Measurements from ENCODE around the gene KDELR1.
A peak's percentile ranks its signal among the peaks of the same experiment; 100 is the strongest.

Gene KDELR1

DNA sequence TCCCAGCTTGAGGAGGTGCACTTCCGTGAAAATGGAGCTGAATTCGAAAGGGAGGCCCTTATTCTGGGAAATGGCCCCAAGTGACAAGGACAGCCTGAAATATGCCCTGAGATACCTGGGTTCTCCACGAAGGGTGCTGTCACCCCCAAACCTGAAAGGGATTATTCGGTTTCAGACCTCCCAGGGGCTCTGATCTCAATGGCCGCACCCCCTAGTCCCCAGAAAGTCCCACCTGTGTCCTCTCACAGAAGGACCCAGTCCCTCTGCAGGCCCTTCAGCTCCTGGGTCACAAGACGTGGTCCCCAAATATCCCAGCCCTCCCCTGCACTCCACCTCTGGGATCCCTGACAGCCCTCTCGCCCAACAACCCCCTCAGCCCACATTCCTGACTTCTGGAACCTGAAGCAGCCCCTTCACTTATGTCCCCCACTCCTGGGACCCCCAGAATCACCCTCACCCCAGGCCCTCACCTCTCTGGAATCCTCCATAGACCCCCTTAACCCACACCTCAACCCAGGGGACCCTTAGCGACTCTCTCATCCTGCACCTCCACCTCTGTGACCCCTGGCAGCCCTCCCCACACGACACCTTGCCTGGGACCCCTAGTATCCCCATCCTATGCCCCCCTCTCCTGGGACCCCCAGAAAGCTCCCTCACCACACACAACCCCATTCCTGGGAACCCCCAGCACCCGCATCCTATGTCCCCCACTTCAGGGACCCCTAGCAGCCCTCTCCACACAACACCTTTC lies 26.6 kb downstream of the KDELR1 start:
- DNase-seq (ENCODE audit: low read depth): no peak
- Histone ChIP-seq H3K36me3 (ENCODE audit: control insufficient read depth, insufficient read depth, low read length, severe bottlenecking) (peaks cover 2% of the 10 kb centered on the region), H3K4me3 (ENCODE audit: low read length) (peak overlapping the region; percentile 97), H3K9me3 (ENCODE audit: control insufficient read depth, low read length) (no peaks in the 10 kb centered on the region), H3K9ac (ENCODE audit: low read length) (peak overlapping the region; percentile 51), H3K27me3 (replicated peaks; ENCODE audit: control insufficient read depth, insufficient read depth, low read length) (no peaks in the 10 kb centered on the region), H3K4me1 (ENCODE audit: control insufficient read depth, insufficient read depth, low read length) (peaks cover 4% of the 10 kb centered on the region)

DNA sequence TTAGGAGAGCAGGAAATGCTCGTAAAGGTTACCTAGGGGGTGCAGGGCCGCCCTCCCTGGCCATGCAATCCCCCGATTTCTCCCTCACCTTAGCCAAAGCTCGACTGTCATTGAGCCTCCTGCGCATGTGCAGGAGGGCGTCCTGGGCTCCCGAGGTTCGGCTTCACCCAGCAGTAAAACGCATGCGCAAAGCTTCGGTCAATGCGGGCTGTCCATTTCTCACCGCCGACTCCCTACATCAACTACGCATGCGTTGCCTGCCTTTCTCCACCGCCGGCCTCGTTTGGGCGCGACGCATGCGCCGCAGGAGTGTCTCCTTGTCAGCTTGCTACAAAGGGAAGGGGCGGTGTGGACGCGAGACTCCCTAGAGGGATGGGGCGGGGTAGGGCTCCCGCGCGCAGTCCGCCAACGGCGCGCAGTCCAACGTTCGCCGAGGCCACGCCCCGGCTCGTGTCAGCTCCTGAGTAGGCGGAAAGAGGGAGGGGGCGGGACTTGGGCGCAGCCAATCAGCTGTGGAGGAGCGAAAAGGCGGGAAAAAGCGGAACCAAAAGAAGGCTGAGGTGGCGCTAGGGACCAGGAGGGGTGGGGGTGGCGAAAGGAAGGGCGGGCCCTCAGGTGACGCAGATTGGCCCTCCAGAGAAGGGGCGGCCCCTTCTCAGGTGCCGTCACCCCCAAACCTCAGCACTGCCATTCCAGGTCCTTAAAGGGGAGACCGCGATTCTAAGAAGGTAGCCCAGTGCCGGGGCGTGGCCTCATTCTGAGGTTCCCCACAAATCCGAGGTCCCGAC lies 27.3 kb downstream of the KDELR1 start, which contains the start of the genes SYNGR4 and TMEM143:
TSS of gene SYNGR4 (plus strand) at position 558 of the 788 bp plus-strand sequence. CDS start 1,476 bp downstream, outside the sequence.
TSS of gene TMEM143 (minus strand) at position 131 of the 788 bp plus-strand sequence. CDS start at position 111, 20 bp downstream.
- DNase-seq (ENCODE audit: low read depth): peak; percentile 100
- Histone ChIP-seq H3K9ac (ENCODE audit: low read length) (peak within 1 kb of the TSS; percentile 99), H3K27me3 (replicated peaks; ENCODE audit: control insufficient read depth, insufficient read depth, low read length) (no peaks in the 10 kb centered on the region), H3K9me3 (ENCODE audit: control insufficient read depth, low read length) (no peaks in the 10 kb centered on the region), H3K4me1 (ENCODE audit: control insufficient read depth, insufficient read depth, low read length) (peaks cover 4% of the 10 kb centered on the region), H3K36me3 (ENCODE audit: control insufficient read depth, insufficient read depth, low read length, severe bottlenecking) (peaks cover 3% of the 10 kb centered on the region), H3K4me3 (ENCODE audit: low read length) (peak within 1 kb of the TSS; percentile 97)

DNA sequence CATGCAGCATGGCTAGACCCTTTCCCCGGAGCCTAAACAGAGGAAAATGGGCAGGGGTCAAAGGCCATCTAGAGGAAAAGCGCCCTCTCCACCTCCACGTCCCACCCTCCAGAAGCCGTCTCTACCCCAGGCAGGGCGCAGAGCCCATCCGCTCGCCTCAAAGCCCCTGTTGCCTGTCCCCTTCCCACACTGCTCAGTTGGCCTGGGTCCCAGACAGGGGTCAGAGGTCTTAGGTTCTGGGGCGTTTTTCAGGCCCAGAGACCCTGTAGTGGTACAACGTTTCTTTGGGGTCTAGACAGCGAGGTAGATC lies 27.9 kb downstream of the KDELR1 start:
- peaks cover 4% of the 10 kb centered on the region for H3K4me1 ChIP-seq (ENCODE audit: control insufficient read depth, insufficient read depth, low read length)
- no peak for DNase-seq (ENCODE audit: low read depth)
- H3K9me3 ChIP-seq (ENCODE audit: control insufficient read depth, low read length): no peaks in the 10 kb centered on the region
- peaks cover 3% of the 10 kb centered on the region for H3K36me3 ChIP-seq (ENCODE audit: control insufficient read depth, insufficient read depth, low read length, severe bottlenecking)
- H3K4me3 ChIP-seq (ENCODE audit: low read length): peak overlapping the region; percentile 97
- H3K27me3 ChIP-seq (replicated peaks; ENCODE audit: control insufficient read depth, insufficient read depth, low read length): no peaks in the 10 kb centered on the region
- peak overlapping the region; percentile 99 for H3K9ac ChIP-seq (ENCODE audit: low read length)

DNA sequence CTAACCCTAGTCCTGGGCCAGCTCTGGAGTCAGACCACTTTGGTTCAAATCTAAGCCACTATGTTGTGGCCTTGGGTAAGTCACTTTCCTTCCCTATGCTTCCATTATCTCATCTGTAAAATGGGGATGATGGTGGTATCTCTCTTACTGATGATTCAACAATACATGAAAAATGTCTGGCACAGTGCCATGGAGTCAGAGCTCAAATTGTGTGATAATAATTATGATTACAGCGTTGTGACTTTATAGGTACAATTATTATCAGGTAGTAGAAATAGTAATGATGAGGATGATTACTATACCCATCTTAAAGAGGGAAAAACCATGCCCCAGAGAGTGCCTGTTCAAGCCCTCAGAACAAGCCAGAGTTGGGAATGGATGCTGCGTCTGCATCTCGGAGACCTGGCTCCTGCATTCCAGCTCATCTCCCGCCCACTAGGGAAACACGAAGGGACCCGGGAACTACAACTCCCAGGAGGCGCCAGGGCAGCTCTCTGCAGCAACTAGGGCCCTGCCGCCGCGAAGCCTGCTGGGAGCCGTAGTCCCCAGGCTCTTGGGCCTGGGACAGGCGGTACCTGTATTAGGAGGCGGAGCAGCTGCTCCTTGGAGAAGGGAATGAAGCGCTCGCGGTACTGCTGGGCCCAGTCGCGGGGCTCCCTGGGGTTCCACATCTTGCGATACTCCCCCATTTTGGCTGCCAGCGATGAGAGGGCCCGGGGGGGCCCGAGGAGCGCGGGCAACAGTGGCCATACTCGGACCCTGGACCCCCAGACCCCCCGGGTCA lies 28.4 kb downstream of the KDELR1 start:
- H3K4me3 ChIP-seq (ENCODE audit: low read length): peak overlapping the region; percentile 97
- H3K9me3 ChIP-seq (ENCODE audit: control insufficient read depth, low read length): no peaks in the 10 kb centered on the region
- H3K27me3 ChIP-seq (replicated peaks; ENCODE audit: control insufficient read depth, insufficient read depth, low read length): no peaks in the 10 kb centered on the region
- DNase-seq (ENCODE audit: low read depth): peak; percentile 97
- H3K36me3 ChIP-seq (ENCODE audit: control insufficient read depth, insufficient read depth, low read length, severe bottlenecking): peaks cover 3% of the 10 kb centered on the region
- H3K4me1 ChIP-seq (ENCODE audit: control insufficient read depth, insufficient read depth, low read length): peaks cover 4% of the 10 kb centered on the region
- H3K9ac ChIP-seq (ENCODE audit: low read length): peak overlapping the region; percentile 99

DNA sequence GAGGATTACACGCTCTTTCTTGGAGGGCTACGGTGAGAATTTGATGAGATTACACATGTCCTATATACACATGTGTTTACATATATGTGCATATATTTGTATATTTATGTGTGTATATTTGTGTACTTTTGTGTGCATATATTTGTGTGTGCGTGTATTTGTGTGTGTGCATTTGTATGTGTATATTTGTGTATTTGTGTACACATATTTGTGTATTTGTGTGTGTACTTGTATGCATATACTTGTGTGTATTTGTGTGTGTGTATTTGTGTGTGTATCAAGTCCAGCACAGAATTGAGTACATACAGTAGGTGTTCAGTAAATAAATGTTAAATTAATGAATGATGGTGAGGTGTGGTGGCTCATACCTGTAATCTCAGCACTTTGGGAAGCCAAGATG lies 29.4 kb downstream of the KDELR1 start:
- no peak overlapping the region for H3K4me3 ChIP-seq (ENCODE audit: low read length)
- H3K4me1 ChIP-seq (ENCODE audit: control insufficient read depth, insufficient read depth, low read length): peaks cover 4% of the 10 kb centered on the region
- DNase-seq (ENCODE audit: low read depth): no peak
- no peaks in the 10 kb centered on the region for H3K9me3 ChIP-seq (ENCODE audit: control insufficient read depth, low read length)
- peaks cover 3% of the 10 kb centered on the region for H3K36me3 ChIP-seq (ENCODE audit: control insufficient read depth, insufficient read depth, low read length, severe bottlenecking)
- H3K9ac ChIP-seq (ENCODE audit: low read length): no peak overlapping the region
- no peaks in the 10 kb centered on the region for H3K27me3 ChIP-seq (replicated peaks; ENCODE audit: control insufficient read depth, insufficient read depth, low read length)

DNA sequence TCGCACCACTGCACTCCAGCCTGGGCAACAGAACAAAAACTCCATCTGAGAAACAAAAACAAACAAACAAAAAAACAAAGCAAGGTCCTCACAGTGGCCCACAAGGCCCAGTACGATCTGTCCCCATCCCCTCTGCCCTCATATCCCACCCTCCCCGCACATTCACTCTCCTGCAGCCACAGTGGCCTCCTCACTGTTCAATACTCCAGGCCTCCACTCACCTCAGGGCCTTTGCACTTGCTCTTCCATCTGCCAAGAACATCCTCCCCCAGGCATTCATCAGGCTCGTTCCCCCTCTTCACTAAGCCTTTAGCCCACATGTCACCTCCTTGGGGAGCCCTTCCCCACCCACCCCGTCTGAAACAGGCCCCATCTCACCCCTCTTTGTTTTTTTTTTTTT lies 32.2 kb downstream of the KDELR1 start:
- no peaks in the 10 kb centered on the region for H3K9me3 ChIP-seq (ENCODE audit: control insufficient read depth, low read length)
- no peak overlapping the region for H3K9ac ChIP-seq (ENCODE audit: low read length)
- peaks cover 4% of the 10 kb centered on the region for H3K4me1 ChIP-seq (ENCODE audit: control insufficient read depth, insufficient read depth, low read length)
- peaks cover 3% of the 10 kb centered on the region for H3K36me3 ChIP-seq (ENCODE audit: control insufficient read depth, insufficient read depth, low read length, severe bottlenecking)
- H3K27me3 ChIP-seq (replicated peaks; ENCODE audit: control insufficient read depth, insufficient read depth, low read length): no peaks in the 10 kb centered on the region
- H3K4me3 ChIP-seq (ENCODE audit: low read length): no peak overlapping the region
- DNase-seq (ENCODE audit: low read depth): no peak

DNA sequence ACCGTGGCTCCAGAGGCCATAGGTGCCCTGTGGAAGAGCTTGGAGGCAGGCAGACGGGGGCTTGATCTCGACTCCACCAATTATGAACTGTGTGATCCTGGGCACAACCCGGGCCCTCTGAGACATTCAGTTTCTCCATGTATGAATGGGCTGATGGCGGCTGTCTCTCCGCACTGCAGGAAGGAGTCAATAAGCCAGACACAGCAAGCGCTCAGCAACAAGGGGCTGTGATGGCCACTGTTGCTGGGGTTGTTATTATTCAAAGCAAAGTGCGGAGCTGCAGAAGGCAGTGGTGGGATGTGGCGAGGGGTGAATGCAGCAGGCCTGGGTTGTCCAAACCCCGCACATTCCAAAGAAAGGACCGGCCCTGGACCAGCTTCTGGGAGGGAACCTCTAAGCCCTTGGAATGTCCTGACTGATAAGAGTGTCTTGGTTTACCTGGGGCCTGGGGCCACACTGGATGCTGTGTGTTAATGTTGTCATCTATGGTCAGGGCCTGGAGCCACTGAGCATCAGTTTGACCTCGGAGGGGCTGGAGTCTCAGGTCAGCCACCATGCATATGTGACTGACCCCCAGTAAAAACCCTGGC lies 35.9 kb downstream of the KDELR1 start:
- H3K9ac ChIP-seq (ENCODE audit: low read length): no peak overlapping the region
- H3K9me3 ChIP-seq (ENCODE audit: control insufficient read depth, low read length): no peaks in the 10 kb centered on the region
- H3K4me1 ChIP-seq (ENCODE audit: control insufficient read depth, insufficient read depth, low read length): no peaks in the 10 kb centered on the region
- H3K27me3 ChIP-seq (replicated peaks; ENCODE audit: control insufficient read depth, insufficient read depth, low read length): no peaks in the 10 kb centered on the region
- H3K36me3 ChIP-seq (ENCODE audit: control insufficient read depth, insufficient read depth, low read length, severe bottlenecking): peaks cover 3% of the 10 kb centered on the region
- no peak overlapping the region for H3K4me3 ChIP-seq (ENCODE audit: low read length)
- DNase-seq (ENCODE audit: low read depth): no peak

DNA sequence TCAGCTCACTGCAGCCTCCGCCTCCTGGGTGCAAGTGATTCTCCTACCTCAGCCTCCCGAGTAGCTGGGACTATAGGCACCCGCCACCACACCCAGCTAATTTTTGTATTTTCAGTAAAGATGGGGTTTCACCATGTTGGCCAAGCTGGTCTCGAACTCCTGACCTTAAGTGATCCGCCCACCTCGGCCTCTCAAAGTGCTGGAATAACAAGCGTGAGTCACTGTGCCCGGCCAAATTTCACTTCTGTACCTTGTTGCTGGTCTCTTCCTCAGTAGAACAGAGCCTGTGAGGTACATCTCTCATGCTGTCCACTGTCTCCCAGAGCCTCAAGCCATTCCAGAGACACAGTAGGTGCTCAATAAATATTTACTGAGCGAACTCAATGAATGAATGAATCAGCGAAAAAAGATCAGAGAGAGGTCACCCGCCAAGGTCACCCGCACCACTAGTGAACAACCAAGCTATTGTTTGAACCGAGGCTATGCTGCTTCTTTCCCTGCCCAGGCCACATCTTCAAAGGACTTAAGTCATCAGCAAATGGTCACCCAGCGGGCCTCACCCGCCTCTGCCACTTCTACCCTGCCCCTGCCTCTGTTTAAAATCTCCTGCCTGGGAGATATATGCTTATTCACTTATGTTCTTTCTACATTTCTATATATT lies 36.9 kb downstream of the KDELR1 start:
- H3K9me3 ChIP-seq (ENCODE audit: control insufficient read depth, low read length): no peaks in the 10 kb centered on the region

DNA sequence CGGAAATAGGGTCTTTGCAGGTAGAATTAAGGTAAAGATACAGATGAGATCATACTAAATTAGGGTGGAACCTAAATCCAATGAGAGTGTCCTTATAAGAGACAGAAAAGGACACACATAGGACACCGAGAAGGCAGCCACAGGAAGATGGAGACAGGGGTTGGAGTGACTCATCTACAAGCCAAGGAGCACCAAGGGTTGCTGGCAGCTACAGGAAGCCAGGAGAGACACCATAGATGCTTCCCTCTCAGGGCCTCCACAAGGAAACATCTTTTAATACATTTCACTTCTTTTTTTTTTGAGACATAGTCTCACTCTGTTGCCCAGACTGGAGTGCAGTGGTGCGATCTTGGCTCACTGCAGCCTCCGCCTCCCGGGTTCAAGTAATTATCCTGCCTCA lies 37.7 kb downstream of the KDELR1 start:
- Histone ChIP-seq H3K4me3 (ENCODE audit: low read length) (no peak overlapping the region), H3K4me1 (ENCODE audit: control insufficient read depth, insufficient read depth, low read length) (no peaks in the 10 kb centered on the region), H3K9me3 (ENCODE audit: control insufficient read depth, low read length) (no peaks in the 10 kb centered on the region), H3K27me3 (replicated peaks; ENCODE audit: control insufficient read depth, insufficient read depth, low read length) (no peaks in the 10 kb centered on the region), H3K9ac (ENCODE audit: low read length) (no peak overlapping the region), H3K36me3 (ENCODE audit: control insufficient read depth, insufficient read depth, low read length, severe bottlenecking) (no peaks in the 10 kb centered on the region)
- DNase-seq (ENCODE audit: low read depth): no peak

More for the DNA sequence above, 36.9 kb downstream of the KDELR1 start:
- DNase-seq (ENCODE audit: low read depth): no peak
- Histone ChIP-seq H3K4me3 (ENCODE audit: low read length) (no peak overlapping the region), H3K36me3 (ENCODE audit: control insufficient read depth, insufficient read depth, low read length, severe bottlenecking) (no peaks in the 10 kb centered on the region), H3K4me1 (ENCODE audit: control insufficient read depth, insufficient read depth, low read length) (no peaks in the 10 kb centered on the region), H3K9ac (ENCODE audit: low read length) (no peak overlapping the region), H3K27me3 (replicated peaks; ENCODE audit: control insufficient read depth, insufficient read depth, low read length) (no peaks in the 10 kb centered on the region)

DNA sequence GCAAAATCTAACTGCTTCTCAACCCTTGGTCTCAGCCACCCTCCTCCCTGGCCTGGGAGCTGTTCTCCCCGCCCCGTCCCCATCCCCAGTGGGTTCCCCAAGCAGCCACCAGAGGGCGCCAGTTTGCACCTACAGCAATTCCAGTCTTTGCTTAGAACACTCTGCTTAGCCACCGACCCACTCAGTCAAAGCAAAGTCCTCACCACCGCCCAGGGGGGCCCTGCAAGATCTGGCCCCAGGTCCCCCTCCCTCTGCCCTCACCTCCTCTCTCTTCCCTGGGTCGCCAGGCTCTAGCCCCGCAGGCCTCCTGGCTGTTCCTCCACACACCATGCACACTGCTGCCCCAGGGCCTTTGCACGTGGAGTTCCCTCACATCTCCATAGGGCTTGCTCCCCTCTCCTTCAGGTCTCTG lies 40.0 kb downstream of the KDELR1 start:
- Histone ChIP-seq H3K9ac (ENCODE audit: low read length) (no peak overlapping the region), H3K9me3 (ENCODE audit: control insufficient read depth, low read length) (no peaks in the 10 kb centered on the region), H3K4me1 (ENCODE audit: control insufficient read depth, insufficient read depth, low read length) (no peaks in the 10 kb centered on the region), H3K27me3 (replicated peaks; ENCODE audit: control insufficient read depth, insufficient read depth, low read length) (no peaks in the 10 kb centered on the region), H3K4me3 (ENCODE audit: low read length) (no peak overlapping the region), H3K36me3 (ENCODE audit: control insufficient read depth, insufficient read depth, low read length, severe bottlenecking) (no peaks in the 10 kb centered on the region)
- DNase-seq (ENCODE audit: low read depth): peak; percentile 66
